ENCODE results near the gene SNX1.

Gene SNX1

GRCh38 chr15:64112073-64112772 lies 16.4 kb downstream of the SNX1 start (continued):
- TF ChIP-seq CREB5 (CRISPR knock-in tag; IDR thresholded peaks at IDR 0.05; ENCODE audit: low read depth) (no peak), GLIS3 (CRISPR knock-in tag; IDR thresholded peaks at IDR 0.05) (no peak)

- no peak for TF ChIP-seq ZNF565 (CRISPR knock-in tag; conservative IDR thresholded peaks at IDR 0.05; ENCODE audit: low read depth)
- no peak for TF ChIP-seq ZNF8 (CRISPR knock-in tag; IDR thresholded peaks at IDR 0.05)
- TF ChIP-seq TOX (CRISPR knock-in tag; IDR thresholded peaks at IDR 0.05; ENCODE audit: borderline replicate concordance), result no peak
- no peak for TF ChIP-seq BACH2 (CRISPR knock-in tag; IDR thresholded peaks at IDR 0.05; ENCODE audit: borderline replicate concordance)
- TF ChIP-seq OSR1 (CRISPR knock-in tag; IDR thresholded peaks at IDR 0.05), result no peak
- no peak for TF ChIP-seq SNAI2 (CRISPR knock-in tag; IDR thresholded peaks at IDR 0.05)
- no peak for ATAC-seq
Measured at GRCh38 chr15:64112904-64113303, 17.1 kb downstream of the SNX1 start.

- no peak for ATAC-seq
Measured at GRCh38 chr15:64117759-64118487, 22.1 kb downstream of the SNX1 start.

More at GRCh38 chr15:64117759-64118487, 22.1 kb downstream of the SNX1 start:
- TF ChIP-seq POU6F1 (CRISPR knock-in tag; IDR thresholded peaks at IDR 0.05; ENCODE audit: borderline replicate concordance, low read depth) (no peak), ZNF565 (CRISPR knock-in tag; conservative IDR thresholded peaks at IDR 0.05; ENCODE audit: low read depth) (no peak), CREB5 (CRISPR knock-in tag; IDR thresholded peaks at IDR 0.05; ENCODE audit: low read depth) (no peak), PPARA (CRISPR knock-in tag; IDR thresholded peaks at IDR 0.05; ENCODE audit: borderline replicate concordance) (no peak), GLIS3 (CRISPR knock-in tag; IDR thresholded peaks at IDR 0.05) (no peak), CSRNP3 (CRISPR knock-in tag; IDR thresholded peaks at IDR 0.05) (no peak), ZNF8 (CRISPR knock-in tag; IDR thresholded peaks at IDR 0.05) (no peak), ZFP30 (CRISPR knock-in tag; IDR thresholded peaks at IDR 0.05) (no peak), CSDC2 (CRISPR knock-in tag; IDR thresholded peaks at IDR 0.05) (no peak), TCF4 (CRISPR knock-in tag; IDR thresholded peaks at IDR 0.05; ENCODE audit: borderline replicate concordance) (no peak), PATZ1 (CRISPR knock-in tag; IDR thresholded peaks at IDR 0.05; ENCODE audit: borderline replicate concordance) (no peak), ISL1 (CRISPR knock-in tag; IDR thresholded peaks at IDR 0.05) (no peak), BACH2 (CRISPR knock-in tag; IDR thresholded peaks at IDR 0.05; ENCODE audit: borderline replicate concordance) (no peak), TSHZ2 (CRISPR knock-in tag; IDR thresholded peaks at IDR 0.05) (no peak), RARB (CRISPR knock-in tag; IDR thresholded peaks at IDR 0.05) (no peak), ZC3H10 (CRISPR knock-in tag; IDR thresholded peaks at IDR 0.05) (no peak)

Measured in SK-N-SH treated with all-trans-retinoic acid at 6 μM for 48 hours (cell line).